H9 (cell line): ENCODE measurements around the gene CRACR2A. TPM values are rescaled to one million over a fixed set of nuclear protein-coding genes. Genes with fewer than 3 reads are reported as not detected.

ENCODE experiments used
- DNase-seq: peaks from one replicate; pipeline ENCODE4 v3.0.0-alpha.2; 2017
- H2AFZ ChIP-seq: one replicate; pipeline ENCODE4 v1.6.1; 2013; ENCODE audit warnings: mild to moderate bottlenecking, low read length, control low read depth, moderate library complexity
- H2AK5ac ChIP-seq: 2 replicates; pipeline ENCODE4 v1.6.1; 2013; ENCODE audit warnings: low read length, control low read depth, mixed read lengths; ENCODE audit not compliant: insufficient read length
- H2BK120ac ChIP-seq: one replicate; pipeline ENCODE4 v1.6.1; 2013; ENCODE audit warnings: low read depth, mild to moderate bottlenecking, low read length, control low read depth, inconsistent platforms; ENCODE audit not compliant: poor library complexity, severe bottlenecking
- H2BK12ac ChIP-seq: 2 replicates; pipeline ENCODE4 v1.6.1; 2013; ENCODE audit warnings: low read length, control low read depth, mixed read lengths, low read depth; ENCODE audit not compliant: insufficient read length
- H2BK15ac ChIP-seq: 2 replicates; pipeline ENCODE4 v1.6.1; 2013; ENCODE audit warnings: low read depth, low read length, control low read depth
- H2BK20ac ChIP-seq: one replicate; pipeline ENCODE4 v1.6.1; 2013; ENCODE audit warnings: low read depth, mild to moderate bottlenecking, low read length, control low read depth, inconsistent platforms; ENCODE audit not compliant: poor library complexity, severe bottlenecking
- H2BK5ac ChIP-seq: 2 replicates; pipeline ENCODE4 v1.6.1; 2013; ENCODE audit warnings: low read length, control low read depth, mixed read lengths; ENCODE audit not compliant: insufficient read length
- H3K14ac ChIP-seq: 2 replicates; pipeline ENCODE4 v1.6.1; 2013; ENCODE audit warnings: low read length, control low read depth; ENCODE audit not compliant: insufficient read depth
- H3K18ac ChIP-seq: 2 replicates; pipeline ENCODE4 v1.6.1; 2013; ENCODE audit warnings: low read depth, mild to moderate bottlenecking, mixed read lengths, low read length, control low read depth; ENCODE audit not compliant: insufficient read length
- H3K23ac ChIP-seq: 2 replicates; pipeline ENCODE4 v1.6.1; 2013; ENCODE audit warnings: low read length, control low read depth, mixed read lengths, low read depth; ENCODE audit not compliant: insufficient read length
- H3K23me2 ChIP-seq: 2 replicates; pipeline ENCODE4 v1.6.1; 2013; ENCODE audit warnings: low read depth, mild to moderate bottlenecking, mixed read lengths, low read length, control low read depth; ENCODE audit not compliant: insufficient read length, poor library complexity, severe bottlenecking
- H3K27ac ChIP-seq: 2 replicates; pipeline ENCODE4 v1.5.1; 2013; ENCODE audit warnings: low read length, control low read depth, mixed read lengths, low read depth; ENCODE audit not compliant: insufficient read length
- H3K27me3 ChIP-seq: 2 replicates; pipeline ENCODE4 v1.6.1; 2013; ENCODE audit warnings: low read length, control low read depth, inconsistent platforms; ENCODE audit not compliant: insufficient read depth
- H3K4ac ChIP-seq: 2 replicates; pipeline ENCODE4 v1.6.1; 2013; ENCODE audit warnings: low read depth, mild to moderate bottlenecking, control low read depth, inconsistent platforms, low read length, moderate library complexity
- H3K4me1 ChIP-seq: 2 replicates; pipeline ENCODE4 v1.6.1; 2013; ENCODE audit warnings: low read length, control low read depth, inconsistent platforms; ENCODE audit not compliant: insufficient read depth
- H3K4me2 ChIP-seq: 2 replicates; pipeline ENCODE4 v1.6.1; 2013; ENCODE audit warnings: low read length, control low read depth, mixed read lengths; ENCODE audit not compliant: insufficient read length, insufficient read depth
- H3K56ac ChIP-seq: 2 replicates; pipeline ENCODE4 v1.6.1; 2013; ENCODE audit warnings: low read depth, mild to moderate bottlenecking, mixed read lengths, low read length, control low read depth; ENCODE audit not compliant: insufficient read length
- H3K79me1 ChIP-seq: 2 replicates; pipeline ENCODE4 v1.6.1; 2013; ENCODE audit warnings: low read depth, mild to moderate bottlenecking, moderate library complexity, low read length, control low read depth, inconsistent platforms; ENCODE audit not compliant: insufficient read depth, poor library complexity, severe bottlenecking
- H3K79me2 ChIP-seq: 2 replicates; pipeline ENCODE4 v1.6.1; 2013; ENCODE audit warnings: low read length, control low read depth, inconsistent platforms; ENCODE audit not compliant: insufficient read depth
- H3K9ac ChIP-seq: 2 replicates; pipeline ENCODE4 v1.6.1; 2013; ENCODE audit warnings: low read length, control low read depth, mixed read lengths; ENCODE audit not compliant: insufficient read length; ENCODE audit errors: extremely low read depth
- H3K9me3 ChIP-seq: one replicate; pipeline ENCODE4 v1.6.1; 2013; ENCODE audit warnings: low read depth, low read length, inconsistent platforms; ENCODE audit not compliant: control insufficient read depth
- H3T11ph ChIP-seq: one replicate; pipeline ENCODE4 v1.6.1; 2013; ENCODE audit warnings: mild to moderate bottlenecking, low read length, control low read depth, inconsistent platforms
- H4K20me1 ChIP-seq: one replicate; pipeline ENCODE4 v1.6.1; 2013; ENCODE audit not compliant: control insufficient read depth, insufficient read length, insufficient read depth
- H4K5ac ChIP-seq: 2 replicates; pipeline ENCODE4 v1.6.1; 2013; ENCODE audit warnings: low read depth, mild to moderate bottlenecking, mixed read lengths, low read length, control low read depth; ENCODE audit not compliant: insufficient read length
- H4K8ac ChIP-seq: replicated peaks from 2 replicates; pipeline ENCODE4 v1.6.1; 2013; ENCODE audit warnings: low read length, control low read depth, mixed read lengths, low read depth; ENCODE audit not compliant: insufficient read length
- H4K91ac ChIP-seq: 2 replicates; pipeline ENCODE4 v1.6.1; 2013; ENCODE audit warnings: low read depth, mild to moderate bottlenecking, moderate library complexity, mixed read lengths, low read length, control low read depth; ENCODE audit not compliant: insufficient read length
- H3K27ac Mint-ChIP-seq, 3 experiments: 2 replicates in 2 of 3; 3 replicates in 1 of 3; pipeline ENCODE4 v1.8.0; 2020 to 2021; ENCODE audit warnings: mixed read lengths in 3 of 3, mild to moderate bottlenecking in 1 of 3, moderate library complexity in 1 of 3
- H3K27me3 Mint-ChIP-seq: 2 replicates; pipeline ENCODE4 v1.8.0; 2021; ENCODE audit warnings: low read depth, mild to moderate bottlenecking, moderate library complexity, mixed read lengths
- H3K36me3 Mint-ChIP-seq, 3 experiments: 2 replicates in 2 of 3; 3 replicates in 1 of 3; pipeline ENCODE4 v1.8.0; 2020 to 2021; ENCODE audit warnings: low read depth in 3 of 3, mixed read lengths in 3 of 3; ENCODE audit not compliant: insufficient read depth in 1 of 3
- H3K4me1 Mint-ChIP-seq, 2 experiments: 2 replicates each; pipeline ENCODE4 v1.8.0; 2020; ENCODE audit warnings: mixed read lengths in 2 of 2
- H3K4me3 Mint-ChIP-seq, 2 experiments: 2 replicates in 1 of 2; 3 replicates in 1 of 2; pipeline ENCODE4 v1.8.0; 2020 to 2021; ENCODE audit warnings: mild to moderate bottlenecking in 2 of 2, mixed read lengths in 2 of 2, moderate library complexity in 1 of 2
- H3K9me3 Mint-ChIP-seq, 2 experiments: 2 replicates in 1 of 2; 3 replicates in 1 of 2; pipeline ENCODE4 v1.8.0; 2020; ENCODE audit warnings: mild to moderate bottlenecking in 2 of 2, mixed read lengths in 2 of 2, moderate library complexity in 1 of 2
- CTCF ChIP-seq: fragments of 200-600 bp; sonication (generic); conservative IDR thresholded peaks from 3 replicates; pipeline ENCODE4 v1.8.0; 2021; ENCODE audit warnings: antibody characterized with exemption, mild to moderate bottlenecking
- WGBS: extraction: QIAGEN DNeasy Blood & Tissue Kit; methylation state at CpG from one replicate; pipeline ENCODE4 v1.1.7; 2013; ENCODE audit warnings: missing lambda C conversion rate, low lambda C conversion rate, mixed read lengths; ENCODE audit not compliant: insufficient read length; ENCODE audit errors: extremely low coverage; 5-methylcytosine and 5-hydroxymethylcytosine counted together
- total RNA-seq: library from RNA; stranded (reverse); gene quantifications from 2 replicates; pipeline ENCODE4 v1.2.1, GENCODE V29; 2021

Gene CRACR2A
- total RNA-seq, 1 experiment from 2014 or later, result 2.0 TPM

- Histone ChIP-seq H3K79me2 (no peaks in the 10 kb centered on the region), H3K4me1 (no peaks in the 10 kb centered on the region), H3K9me3 (no peaks in the 10 kb centered on the region), H3K18ac (no peak overlapping the region), H2AFZ (no peak overlapping the region), H4K8ac (no peak overlapping the region), H2BK120ac (no peak overlapping the region), H3K79me1 (no peaks in the 10 kb centered on the region), H2BK12ac (no peak overlapping the region), H3K27ac (no peak overlapping the region), H3K23me2 (no peaks in the 10 kb centered on the region), H2BK20ac (no peak overlapping the region), H3K9ac (no peak overlapping the region), H3K27me3 (no peaks in the 10 kb centered on the region), H4K20me1 (no peaks in the 10 kb centered on the region), H3K4me2 (no peak overlapping the region), H3K56ac (no peak overlapping the region), H2BK15ac (no peak overlapping the region), H2AK5ac (no peak overlapping the region), H4K91ac (no peak overlapping the region), H4K5ac (no peak overlapping the region), H2BK5ac (no peak overlapping the region), H3K14ac (no peak overlapping the region), H3K23ac (no peak overlapping the region), H3T11ph (no peak overlapping the region), H3K4ac (no peak overlapping the region)
- no peaks in the 10 kb centered on the region for H3K9me3 Mint-ChIP-seq
- H3K4me1 Mint-ChIP-seq, result peaks cover under 1 to 24% of the 10 kb centered on the region in 2 experiments
- peaks cover 1% of the 10 kb centered on the region for H3K27me3 Mint-ChIP-seq
- DNase-seq, result no peak
- no peak for TF ChIP-seq CTCF
- H3K4me3 Mint-ChIP-seq, result no peak overlapping the region
- H3K36me3 Mint-ChIP-seq, result no peaks in the 10 kb centered on the region; a peak in 1 of 7 replicates
- H3K27ac Mint-ChIP-seq, result no peak overlapping the region
- WGBS, result no CpG with 5 or more reads among the region's 1 CpG
Observed at GRCh38 chr12:3571323-3571722, 181.6 kb downstream of the CRACR2A start.
